Tibial nerve (tissue), 4 donors: Measurements from ENCODE around the gene SRP19. TPM values are rescaled to one million over a fixed set of nuclear protein-coding genes. Genes with fewer than 3 reads are reported as not detected.
"Not testable (repeated sequence)": the region's sequence is repeated elsewhere in the genome, so short reads cannot be mapped to it uniquely, and the experiment has no call there.

Source experiments
- DNase-seq, 2 donors: peaks; one replicate each; pipeline ENCODE4 v3.0.0-alpha.2; 2019; ENCODE audit warnings: low spot score in 2 of 2
- H3K27ac ChIP-seq, 4 donors: fragments of 200-600 bp; sonication (generic) in 3 of 4; one replicate each; pipeline ENCODE4 v1.5.1; 2017 to 2019; ENCODE audit warnings: mild to moderate bottlenecking in 1 of 4
- H3K27me3 ChIP-seq, 2 donors: fragments of 200-600 bp; sonication (generic) in 1 of 2; one replicate each; pipeline versions ENCODE4 v1.5.1 to v1.6.0; 2017 to 2019
- H3K36me3 ChIP-seq, 3 donors: fragments of 200-600 bp; sonication (generic); one replicate each; pipeline ENCODE4 v1.5.1; 2018 to 2019
- H3K4me1 ChIP-seq, 4 donors: fragments of 200-600 bp; sonication (generic) in 3 of 4; one replicate each; pipeline ENCODE4 v1.5.1; 2017 to 2019
- H3K4me3 ChIP-seq, 4 donors: fragments of 200-600 bp; sonication (generic) in 3 of 4; one replicate each; pipeline ENCODE4 v1.5.1; 2017 to 2019; ENCODE audit warnings: mild to moderate bottlenecking in 1 of 4, moderate library complexity in 1 of 4
- H3K9me3 ChIP-seq, 4 donors: fragments of 200-600 bp; sonication (generic) in 3 of 4; one replicate each; pipeline ENCODE4 v1.5.1; 2017 to 2019
- EP300 ChIP-seq, 2 donors: sonication (generic); formaldehyde crosslinking; IDR thresholded peaks; one replicate each; pipeline ENCODE4 v1.6.1; 2017; ENCODE audit warnings: antibody characterized with exemption in 2 of 2, mild to moderate bottlenecking in 1 of 2
- POLR2A ChIP-seq, 2 donors: fragments of 450-650 bp; IDR thresholded peaks; one replicate each; pipeline ENCODE4 v1.6.1; 2017; ENCODE audit warnings: antibody characterized with exemption in 2 of 2, mild to moderate bottlenecking in 2 of 2, moderate library complexity in 2 of 2
- WGBS, 2 donors: methylation state at CpG; one replicate each; pipeline ENCODE4 v1.1.5; 2018; 5-methylcytosine and 5-hydroxymethylcytosine counted together
- total RNA-seq, 4 donors: library from RNA; depleted of rRNA; stranded (reverse); fragments of >200 nt; gene quantifications; one replicate each; pipeline ENCODE4 v1.1.0, GENCODE V29; 2016
- TF ChIP-seq, protein P1 (sequence below), 5 experiments: fragments of 200-600 bp in 3 of 5; fragments of 450-650 bp in 2 of 5; sonication (generic) in 3 of 5; IDR thresholded peaks; one replicate each; pipeline ENCODE4 v1.5.1; 2016 to 2019; ENCODE audit warnings: antibody characterized with exemption in 5 of 5, mild to moderate bottlenecking in 3 of 5, moderate library complexity in 2 of 5

Gene SRP19
- total RNA-seq, 4 donors from 2014 or later = 22.7 to 49.0 (median 37.1) TPM

DNA sequence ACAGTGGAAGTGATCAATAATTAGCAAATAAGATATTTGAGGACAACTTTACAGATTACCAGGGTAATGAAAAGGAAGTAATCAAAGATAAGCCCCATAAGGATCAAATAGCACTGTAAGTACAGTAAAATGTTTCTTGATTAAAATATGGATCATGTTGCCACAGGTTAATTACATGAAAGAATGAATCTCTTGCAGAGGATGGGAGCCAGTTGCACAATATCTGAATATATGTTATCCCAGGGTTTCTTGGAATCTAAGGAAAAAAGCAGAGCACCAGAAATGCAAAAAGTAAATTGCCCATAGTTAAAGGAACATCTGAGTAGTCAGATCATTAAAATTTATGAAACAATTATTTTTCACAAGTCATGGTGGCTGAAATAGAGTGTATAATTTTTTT, 13.8 kb upstream of the SRP19 start:
- Histone ChIP-seq H3K4me1 (peaks cover 0 to 7% (median 0%) of the 10 kb centered on the region in 4 donors), H3K27me3 (no peaks in the 10 kb centered on the region), H3K36me3 (no peaks in the 10 kb centered on the region), H3K4me3 (no peak overlapping the region), H3K9me3 (no peaks in the 10 kb centered on the region), H3K27ac (no peak overlapping the region)
- TF ChIP-seq EP300 (IDR thresholded peaks at IDR 0.05) (no peak), POLR2A (IDR thresholded peaks at IDR 0.05) (no peak)
- TF ChIP-seq, protein P1, sequence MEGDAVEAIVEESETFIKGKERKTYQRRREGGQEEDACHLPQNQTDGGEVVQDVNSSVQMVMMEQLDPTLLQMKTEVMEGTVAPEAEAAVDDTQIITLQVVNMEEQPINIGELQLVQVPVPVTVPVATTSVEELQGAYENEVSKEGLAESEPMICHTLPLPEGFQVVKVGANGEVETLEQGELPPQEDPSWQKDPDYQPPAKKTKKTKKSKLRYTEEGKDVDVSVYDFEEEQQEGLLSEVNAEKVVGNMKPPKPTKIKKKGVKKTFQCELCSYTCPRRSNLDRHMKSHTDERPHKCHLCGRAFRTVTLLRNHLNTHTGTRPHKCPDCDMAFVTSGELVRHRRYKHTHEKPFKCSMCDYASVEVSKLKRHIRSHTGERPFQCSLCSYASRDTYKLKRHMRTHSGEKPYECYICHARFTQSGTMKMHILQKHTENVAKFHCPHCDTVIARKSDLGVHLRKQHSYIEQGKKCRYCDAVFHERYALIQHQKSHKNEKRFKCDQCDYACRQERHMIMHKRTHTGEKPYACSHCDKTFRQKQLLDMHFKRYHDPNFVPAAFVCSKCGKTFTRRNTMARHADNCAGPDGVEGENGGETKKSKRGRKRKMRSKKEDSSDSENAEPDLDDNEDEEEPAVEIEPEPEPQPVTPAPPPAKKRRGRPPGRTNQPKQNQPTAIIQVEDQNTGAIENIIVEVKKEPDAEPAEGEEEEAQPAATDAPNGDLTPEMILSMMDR (IDR thresholded peaks at IDR 0.05) = no peak
- no peak for DNase-seq

DNA sequence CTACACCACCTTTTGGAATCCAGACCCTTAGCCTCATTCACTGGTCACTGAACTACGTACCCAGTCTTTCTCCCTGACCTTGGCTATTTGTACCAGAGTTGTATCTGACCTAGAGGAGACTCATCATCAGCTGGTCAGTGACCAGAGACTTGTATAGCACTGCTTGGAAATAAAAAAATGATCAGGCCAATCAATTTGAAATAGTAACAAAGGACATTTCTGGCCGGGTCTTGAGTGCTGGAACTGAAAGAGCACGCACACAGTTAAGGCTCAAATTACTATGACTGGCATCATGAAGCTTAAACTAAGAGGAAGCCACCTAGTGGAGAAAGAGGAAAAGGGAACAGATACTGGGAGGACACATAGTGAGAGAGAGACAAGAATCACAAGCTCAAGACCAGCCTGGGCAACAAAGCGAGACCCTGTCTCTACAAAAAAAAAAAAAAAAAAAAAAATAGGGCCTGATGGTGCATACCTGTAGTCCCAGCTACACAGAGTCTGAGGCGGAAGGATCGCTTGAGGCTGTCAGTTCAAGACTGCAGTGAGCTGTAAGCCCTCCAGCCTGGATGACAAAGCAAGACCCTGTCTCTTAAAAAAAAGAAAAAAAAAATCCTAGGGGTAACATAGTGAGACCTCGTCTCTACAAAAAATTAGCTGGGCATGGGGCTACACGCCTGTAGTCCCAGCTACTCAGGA, 12.8 kb upstream of the SRP19 start:
- TF ChIP-seq, protein P1 (IDR thresholded peaks at IDR 0.05) = peak; percentile 41 to 57 (median 53)
- TF ChIP-seq EP300 (IDR thresholded peaks at IDR 0.05) = no peak
- H3K27ac ChIP-seq = peak overlapping the region in 1 of 4 donors; percentile 43
- H3K4me3 ChIP-seq = no peak overlapping the region
- 43 to 50% methylated on average over 8 of the region's 8 CpGs for WGBS, 2 donors
- no peaks in the 10 kb centered on the region for H3K36me3 ChIP-seq
- peak in 1 of 2 donors; percentile 15 for DNase-seq
- H3K4me1 ChIP-seq = peaks cover 0 to 7% (median 0%) of the 10 kb centered on the region in 4 donors
- no peaks in the 10 kb centered on the region for H3K27me3 ChIP-seq
- no peaks in the 10 kb centered on the region for H3K9me3 ChIP-seq

DNA sequence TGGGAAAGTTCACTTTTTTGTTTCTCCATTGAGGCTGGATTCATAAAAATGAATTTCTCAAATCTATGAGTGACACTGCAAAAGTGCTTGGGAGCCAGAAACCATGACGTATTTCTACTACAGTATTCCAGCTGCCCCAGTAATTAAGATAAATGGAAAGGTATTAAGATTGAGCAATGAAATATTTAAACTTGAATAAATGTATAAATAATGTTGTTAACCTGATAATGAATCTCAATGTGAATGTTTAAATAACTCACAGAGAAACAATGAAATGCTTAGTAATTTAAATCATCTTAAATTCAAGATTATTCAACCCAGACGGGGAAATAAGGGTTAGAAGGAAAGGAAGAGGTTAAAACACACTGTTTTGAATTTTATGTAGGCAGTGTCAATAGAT, 11.2 kb upstream of the SRP19 start:
- no peak for DNase-seq
- Histone ChIP-seq H3K36me3 (no peaks in the 10 kb centered on the region), H3K27me3 (no peaks in the 10 kb centered on the region), H3K27ac (no peak overlapping the region), H3K4me3 (no peak overlapping the region), H3K4me1 (peaks cover 0 to 7% (median 0%) of the 10 kb centered on the region in 4 donors), H3K9me3 (no peaks in the 10 kb centered on the region)
- WGBS, 2 donors = 69 to 70% methylated on average over 2 of the region's 2 CpGs
- TF ChIP-seq POLR2A (IDR thresholded peaks at IDR 0.05) (no peak), EP300 (IDR thresholded peaks at IDR 0.05) (no peak)
- TF ChIP-seq, protein P1 (IDR thresholded peaks at IDR 0.05) = no peak

DNA sequence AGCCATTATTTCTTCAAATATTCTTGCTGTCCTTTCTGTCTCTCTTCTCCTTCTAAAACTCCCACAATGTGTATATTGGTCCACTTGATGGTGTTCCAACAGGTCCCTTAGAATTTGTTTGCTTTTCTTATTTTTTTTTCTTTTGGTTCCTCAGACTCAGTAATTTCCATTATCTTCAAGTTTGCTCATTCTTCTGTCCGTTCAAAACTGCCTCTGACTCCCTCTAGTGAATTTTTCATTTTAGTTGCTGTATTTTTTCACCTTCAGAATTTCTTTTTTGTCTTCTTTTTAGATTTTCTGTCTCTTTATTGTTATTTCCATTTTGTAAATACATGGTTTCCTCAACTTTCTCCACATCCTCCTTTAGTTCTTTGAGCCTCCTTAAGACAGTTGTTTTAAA, 6.4 kb upstream of the SRP19 start:
- Histone ChIP-seq H3K36me3 (no peaks in the 10 kb centered on the region), H3K4me1 (no peaks in the 10 kb centered on the region), H3K27ac (no peak overlapping the region), H3K4me3 (no peak overlapping the region), H3K9me3 (no peaks in the 10 kb centered on the region), H3K27me3 (no peaks in the 10 kb centered on the region)
- 58 to 63% methylated on average over 1 of the region's 1 CpG for WGBS, 2 donors
- DNase-seq = no peak
- TF ChIP-seq, protein P1 (IDR thresholded peaks at IDR 0.05) = no peak
- TF ChIP-seq EP300 (IDR thresholded peaks at IDR 0.05) = no peak
- TF ChIP-seq POLR2A (IDR thresholded peaks at IDR 0.05) = no peak

DNA sequence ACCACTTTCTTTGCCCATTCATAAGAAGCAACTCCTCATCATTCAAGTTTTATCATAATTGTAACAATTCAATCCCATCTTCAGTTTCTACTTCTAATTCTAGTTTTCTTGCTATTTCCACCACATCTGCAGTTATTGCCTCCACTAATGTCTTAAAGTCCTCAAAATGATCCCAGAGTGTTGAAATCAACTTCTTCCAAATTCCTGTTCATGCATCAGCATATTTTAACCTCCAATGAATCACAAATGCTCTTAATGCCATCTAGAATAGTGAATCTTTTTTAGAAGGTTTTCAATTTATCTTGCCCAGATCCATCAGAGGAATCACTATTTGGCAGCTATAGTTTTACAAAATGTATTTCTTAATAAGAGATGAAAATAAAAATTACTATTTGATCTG, 3.2 kb upstream of the SRP19 start:
- H3K36me3 ChIP-seq = no peaks in the 10 kb centered on the region
- H3K4me3 ChIP-seq = no peak overlapping the region
- no peaks in the 10 kb centered on the region for H3K9me3 ChIP-seq
- no peak for DNase-seq
- peaks cover 0 to 20% (median 11%) of the 10 kb centered on the region in 4 donors for H3K4me1 ChIP-seq
- H3K27me3 ChIP-seq = no peaks in the 10 kb centered on the region
- TF ChIP-seq EP300 (IDR thresholded peaks at IDR 0.05) = no peak
- no peak for TF ChIP-seq POLR2A (IDR thresholded peaks at IDR 0.05)
- TF ChIP-seq, protein P1 (IDR thresholded peaks at IDR 0.05) = no peak
- H3K27ac ChIP-seq = no peak overlapping the region

DNA sequence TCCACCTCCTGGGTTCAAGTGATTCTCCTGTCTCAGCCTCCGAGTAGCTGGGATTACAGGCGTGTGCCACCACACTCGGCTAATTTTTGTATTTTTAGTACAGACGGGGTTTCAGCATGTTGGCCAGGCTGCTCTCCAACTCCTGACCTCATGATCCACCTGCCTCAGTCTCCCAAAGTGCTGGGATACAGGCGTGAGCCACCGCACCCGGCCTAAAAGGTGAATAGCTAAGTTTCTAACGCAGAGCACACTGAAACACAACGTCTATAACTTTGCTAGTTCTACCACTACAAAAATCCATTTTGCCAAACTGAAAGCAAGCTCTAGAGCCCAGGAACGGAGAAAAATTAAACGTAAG, 537 bp upstream of the SRP19 start:
- not testable (repeated sequence) for DNase-seq, H3K9me3 ChIP-seq, H3K27me3 ChIP-seq
- H3K4me3 ChIP-seq = peak overlapping the region; percentile 73 to 94 (median 82)
- peaks cover 0 to 34% (median 13%) of the 10 kb centered on the region in 4 donors for H3K4me1 ChIP-seq
- peak overlapping the region; percentile 43 to 88 (median 78) for H3K27ac ChIP-seq
- peaks cover 0 to 23% (median 0%) of the 10 kb centered on the region in 3 donors for H3K36me3 ChIP-seq
- 79 to 83% methylated on average over 11 of the region's 11 CpGs for WGBS, 2 donors
